Activated CD8-positive, alpha-beta memory T cell treated with anti-CD3 and anti-CD28 coated beads, Interleukin-2, amount 50 U/mL, for 24 hours (primary cell): ENCODE results near the gene MAGI2.
"Not testable (repeated sequence)": the region's sequence is repeated elsewhere in the genome, so short reads cannot be mapped to it uniquely, and the experiment has no call there.

Experiments used
- DNase-seq: peaks from one replicate; pipeline ENCODE4 v3.0.0-alpha.2; 2020; ENCODE audit errors: extremely low read depth

The MAGI2 gene

DNA sequence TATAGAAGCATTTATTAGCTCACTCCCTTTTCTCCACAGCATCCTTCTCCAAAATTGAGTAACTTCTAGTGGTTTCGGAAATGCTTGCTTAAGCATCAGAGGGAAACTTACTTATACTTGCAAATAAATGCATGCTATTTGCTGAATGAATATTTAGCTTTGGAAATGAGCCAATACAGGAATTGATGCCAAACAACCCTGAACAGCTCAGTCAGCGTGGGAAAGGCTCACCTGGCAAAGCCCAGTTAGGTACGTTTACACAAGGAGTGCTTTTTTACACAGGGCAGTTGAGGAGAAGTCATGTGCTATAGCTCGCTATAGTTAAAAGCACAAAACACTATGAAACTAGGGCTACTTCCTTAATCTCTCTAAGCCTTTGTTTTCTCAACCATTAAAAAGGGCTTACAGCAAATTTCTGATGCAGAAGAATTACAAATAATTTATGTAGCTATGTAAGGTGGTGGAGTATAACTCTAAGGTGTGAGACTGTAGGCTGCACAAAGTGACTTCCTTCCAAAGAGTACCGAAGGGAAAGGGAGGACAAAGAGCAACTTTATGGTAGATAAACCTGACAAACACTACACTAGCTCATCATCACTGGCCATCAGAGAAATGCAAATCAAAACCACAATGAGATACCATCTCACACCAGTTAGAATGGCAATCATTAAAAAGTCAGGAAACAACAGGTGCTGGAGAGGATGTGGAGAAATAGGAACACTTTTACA is 1156.7 kb downstream of the MAGI2 start:
- DNase-seq, result no peak

DNA sequence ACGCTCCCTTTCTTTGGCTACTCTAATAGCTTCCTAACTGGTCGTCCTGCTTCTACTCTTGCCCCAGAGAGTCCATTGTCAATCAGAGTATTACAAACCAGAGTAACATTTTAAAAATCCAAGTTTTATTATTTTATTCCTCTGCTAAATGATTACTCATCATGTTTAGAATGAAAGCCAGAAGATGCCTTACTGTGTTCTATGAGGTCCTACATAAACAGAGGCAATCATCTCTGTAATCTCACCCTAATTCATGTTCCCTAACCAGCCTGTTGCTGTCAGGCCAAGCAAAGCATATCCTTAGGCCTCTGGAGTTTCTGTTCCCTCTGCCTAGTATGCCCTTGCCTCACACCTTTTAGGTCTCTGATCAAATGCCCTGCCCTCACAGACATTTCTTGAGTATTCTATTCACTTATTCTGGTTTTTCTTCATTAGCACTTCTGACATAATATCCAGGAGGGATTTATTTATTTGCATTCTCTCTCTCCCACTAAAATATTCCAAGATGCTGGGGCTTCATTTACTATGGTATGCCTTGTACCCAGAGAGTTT is 1157.3 kb downstream of the MAGI2 start:
- DNase-seq, result no peak

DNA sequence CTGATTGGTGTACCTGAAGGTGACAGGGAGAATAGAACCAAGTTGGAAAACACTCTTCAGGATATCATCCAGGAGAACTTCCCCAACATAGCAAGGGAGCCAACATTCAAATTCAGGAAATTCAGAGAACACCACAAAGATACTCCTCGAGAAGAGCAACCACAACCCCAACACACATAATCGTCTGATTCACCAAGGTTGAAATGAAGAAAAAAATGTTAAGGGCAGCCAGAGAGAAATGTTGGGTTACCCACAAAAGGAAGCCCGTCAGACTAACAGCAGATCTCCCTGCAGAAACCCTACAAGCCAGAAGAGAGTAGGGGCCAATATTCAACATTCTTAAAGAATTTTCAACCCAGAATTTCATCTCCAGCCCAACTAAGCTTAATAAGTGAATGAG is 1164.0 kb downstream of the MAGI2 start:
- not testable (repeated sequence) for DNase-seq

DNA sequence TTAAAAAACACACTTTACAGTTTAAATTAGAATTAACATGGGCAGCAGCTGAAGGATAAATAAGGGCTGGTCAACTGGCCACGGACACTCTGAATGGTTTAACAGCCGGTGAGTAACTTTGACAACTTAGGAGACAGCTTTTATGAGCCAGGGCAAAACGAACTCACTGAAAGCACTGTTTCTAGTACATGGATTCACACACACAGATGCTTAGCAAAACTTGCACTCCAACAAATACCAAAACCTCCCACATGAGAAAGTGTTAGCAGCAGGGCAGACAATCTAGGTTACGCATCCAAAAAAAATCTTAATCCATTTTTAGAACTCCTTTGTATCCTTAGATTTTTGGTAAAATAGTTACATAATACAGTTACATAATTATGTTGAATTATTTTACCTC is 1168.5 kb downstream of the MAGI2 start:
- no peak for DNase-seq

DNA sequence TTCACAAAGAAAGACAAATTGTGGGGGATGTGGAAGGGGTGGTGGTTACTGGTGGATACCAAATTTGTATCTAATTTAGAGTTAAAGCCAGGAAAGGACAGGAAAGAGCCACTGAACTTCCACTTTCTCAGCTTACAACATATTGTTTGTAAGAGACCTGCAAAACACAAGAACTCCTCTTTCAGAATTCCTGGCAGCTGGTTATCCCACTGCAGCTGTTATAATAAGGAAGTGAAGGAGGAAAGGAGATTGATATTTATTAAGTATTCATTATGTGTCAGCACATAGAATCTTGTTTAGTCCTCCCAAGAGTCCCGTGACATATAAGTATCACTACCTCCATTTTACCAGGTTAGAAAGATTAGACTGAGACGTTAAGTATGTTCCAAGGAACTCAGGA is 1173.2 kb downstream of the MAGI2 start:
- DNase-seq, result no peak

DNA sequence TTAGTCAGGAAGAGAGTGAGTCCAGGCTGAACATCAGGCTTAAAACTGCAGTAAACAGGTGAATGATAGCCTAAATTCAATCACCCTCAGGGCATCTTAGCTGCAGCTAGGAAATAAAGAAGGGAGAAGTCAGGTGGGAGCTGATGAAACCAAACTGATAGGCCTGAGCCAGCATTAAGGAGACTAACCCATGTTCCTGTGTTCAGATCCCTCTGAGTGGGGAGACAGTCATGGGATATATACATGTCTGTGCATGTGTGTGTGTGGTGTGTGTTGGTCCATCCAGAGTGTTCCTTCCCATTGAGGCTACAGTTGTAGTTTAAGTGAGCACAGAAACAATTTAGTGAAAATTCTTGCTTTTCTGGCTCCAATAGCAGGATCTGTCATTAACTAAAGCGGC is 1174.0 kb downstream of the MAGI2 start:
- DNase-seq, result no peak

DNA sequence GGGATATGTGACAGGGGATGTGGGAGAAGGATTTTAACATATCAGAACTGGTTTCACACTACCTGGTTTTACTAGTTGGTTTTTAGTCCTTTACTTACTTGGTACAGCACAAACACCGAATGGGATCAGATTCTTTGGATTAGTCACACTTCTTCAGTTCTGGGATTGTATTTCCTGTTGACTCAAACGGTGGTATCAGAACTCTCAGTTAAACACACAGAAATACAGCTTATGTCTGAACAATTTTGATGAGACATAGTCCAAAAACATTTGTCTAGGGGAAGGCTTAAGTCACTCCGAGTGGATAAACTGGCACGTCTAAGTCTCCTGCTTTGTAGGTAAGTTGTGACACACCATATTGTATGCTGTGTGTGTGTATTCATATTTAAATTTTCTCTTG is 1174.4 kb downstream of the MAGI2 start:
- DNase-seq, result no peak

DNA sequence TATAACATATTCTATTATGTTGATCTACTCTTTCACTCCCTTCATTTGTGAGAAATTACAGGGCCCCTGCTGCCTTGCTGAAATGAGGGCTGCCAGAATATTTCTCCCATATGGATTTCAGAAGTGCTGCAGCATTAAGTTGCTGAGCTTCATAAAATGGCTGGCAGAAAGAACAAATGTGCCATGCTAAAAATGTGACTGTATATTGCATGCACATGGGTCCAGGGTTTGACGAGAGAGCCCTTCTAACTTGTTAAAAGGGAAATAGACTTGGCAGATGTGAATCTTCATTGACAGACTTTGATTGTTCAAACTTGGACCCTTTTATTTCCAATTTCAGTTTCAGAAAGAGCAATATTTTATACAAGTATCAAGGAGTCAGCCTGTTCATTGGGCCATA is 1186.3 kb downstream of the MAGI2 start:
- no peak for DNase-seq

DNA sequence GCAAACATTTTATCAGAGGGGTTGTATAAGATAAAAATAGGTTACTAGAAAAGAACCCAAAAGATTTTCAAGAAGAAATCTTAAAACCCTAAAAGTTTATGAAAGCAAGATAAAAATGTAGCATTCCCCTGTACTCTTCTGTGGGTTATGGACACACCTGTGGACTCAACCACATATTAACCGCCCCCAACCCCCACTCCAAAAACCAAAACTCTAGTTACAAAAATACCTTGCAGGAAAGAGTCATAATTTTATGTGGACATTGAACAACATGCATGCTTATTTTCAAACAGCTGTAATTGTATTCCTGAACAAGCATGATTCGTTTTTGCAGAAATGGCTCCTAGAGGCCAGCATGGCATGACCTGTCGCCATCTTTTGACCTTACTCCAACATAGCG is 1188.0 kb downstream of the MAGI2 start:
- no peak for DNase-seq

DNA sequence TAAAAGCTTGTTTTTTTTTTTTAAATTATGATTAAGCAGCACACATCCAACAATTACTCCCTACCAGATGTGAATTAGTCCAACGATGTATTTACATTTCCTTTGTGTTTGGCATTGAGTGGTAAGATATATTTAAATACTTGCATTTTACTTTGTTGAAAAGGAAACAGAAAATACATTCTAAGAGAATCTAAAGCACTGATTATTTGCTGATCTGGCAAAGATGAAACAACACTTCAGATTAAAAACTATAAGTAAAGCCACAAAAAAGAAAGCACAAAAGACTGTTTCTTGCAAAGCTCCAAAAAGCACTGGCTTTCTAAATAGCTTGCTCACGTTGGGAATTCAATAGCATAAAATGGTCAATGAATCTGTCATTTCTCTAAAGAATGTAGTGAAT is 1188.4 kb downstream of the MAGI2 start:
- no peak for DNase-seq

DNA sequence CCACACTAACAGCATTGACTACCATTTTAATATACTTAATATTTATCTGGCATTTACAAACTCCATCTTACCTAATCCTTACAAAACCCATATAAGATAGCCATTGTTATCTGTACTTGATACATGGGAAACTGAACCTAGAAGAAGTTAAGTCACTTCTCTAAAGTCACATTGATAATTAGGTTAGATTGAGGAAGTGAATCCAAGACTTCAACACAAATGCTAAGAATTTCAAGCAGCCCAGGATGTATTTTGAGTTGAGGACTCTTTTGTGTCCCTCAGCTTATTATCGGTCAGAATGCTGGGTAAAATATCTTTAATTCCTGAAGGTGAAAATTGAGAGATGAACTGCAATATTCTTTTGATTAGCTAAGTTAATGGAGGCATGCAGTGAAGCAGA is 1189.4 kb downstream of the MAGI2 start:
- DNase-seq, result no peak

DNA sequence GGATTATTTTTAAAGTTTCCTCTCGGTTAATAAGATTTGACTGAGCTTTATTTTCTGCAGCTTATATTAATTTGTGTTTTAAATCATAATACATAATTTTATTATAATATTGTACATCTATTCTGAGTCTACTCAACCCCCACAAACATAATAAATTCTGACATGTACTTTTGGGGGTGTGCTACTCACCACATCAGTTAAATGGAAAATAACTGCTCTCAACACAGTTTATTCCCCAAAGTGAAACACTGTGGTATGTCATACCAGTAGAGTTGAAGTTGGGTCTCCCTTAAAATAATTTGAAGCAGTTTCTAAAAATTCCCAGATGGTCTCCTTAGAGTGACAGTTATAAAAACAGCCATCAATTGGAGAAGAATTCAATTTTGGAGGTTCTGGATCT is 1191.7 kb downstream of the MAGI2 start:
- DNase-seq, result no peak

DNA sequence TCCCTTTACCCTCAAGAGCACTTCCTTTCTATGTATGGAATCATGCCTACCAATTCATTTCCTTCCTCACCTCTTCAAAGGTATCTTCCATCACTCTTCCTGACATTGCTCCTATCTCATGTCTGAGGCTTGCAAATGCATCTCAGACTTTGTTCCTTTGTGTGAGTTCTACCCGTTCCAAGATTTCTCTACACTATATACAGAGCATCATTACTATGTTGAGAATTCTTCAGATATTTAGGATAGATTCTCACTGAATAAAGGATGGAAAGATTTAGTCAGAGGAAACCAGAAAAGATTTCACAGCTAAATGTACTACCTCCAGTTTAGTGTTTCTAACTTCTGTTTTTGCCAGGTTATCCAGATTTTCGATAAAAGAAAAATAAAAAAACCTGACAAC is 1192.2 kb downstream of the MAGI2 start:
- no peak for DNase-seq

DNA sequence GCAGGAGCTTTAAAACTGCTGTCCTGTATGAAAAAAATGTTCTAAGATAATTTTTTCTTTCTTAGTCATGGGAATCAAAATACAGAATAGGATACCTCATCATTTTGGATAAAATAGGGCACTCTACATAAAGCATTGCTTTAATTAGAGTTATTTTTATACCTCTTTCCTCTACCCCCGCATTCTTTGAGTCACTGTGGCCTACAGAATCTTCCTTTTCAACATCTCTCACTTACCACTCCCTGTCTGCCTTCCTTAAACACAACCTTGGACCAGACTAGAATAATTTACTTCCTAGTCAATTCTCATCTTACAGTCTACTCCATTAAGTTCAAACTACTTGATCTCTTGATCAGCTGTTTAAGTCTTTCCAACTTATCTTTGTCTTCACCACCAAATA is 1192.6 kb downstream of the MAGI2 start:
- DNase-seq, result no peak

DNA sequence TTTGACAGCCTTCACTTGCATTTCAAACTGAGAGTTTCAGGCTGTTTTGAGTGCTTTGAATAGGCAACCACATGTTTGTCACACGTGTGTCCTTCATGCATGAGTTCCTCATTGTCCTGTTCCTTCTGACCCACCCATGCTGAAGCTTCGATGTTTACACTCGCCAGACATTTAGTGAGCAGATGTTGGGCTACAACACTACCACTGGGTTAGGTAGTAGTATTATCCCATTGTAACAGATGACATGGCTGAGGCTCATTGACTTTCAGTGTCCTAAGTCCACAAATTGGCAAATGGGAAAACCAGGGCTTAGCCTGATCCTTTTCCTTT is 1198.8 kb downstream of the MAGI2 start:
- no peak for DNase-seq

DNA sequence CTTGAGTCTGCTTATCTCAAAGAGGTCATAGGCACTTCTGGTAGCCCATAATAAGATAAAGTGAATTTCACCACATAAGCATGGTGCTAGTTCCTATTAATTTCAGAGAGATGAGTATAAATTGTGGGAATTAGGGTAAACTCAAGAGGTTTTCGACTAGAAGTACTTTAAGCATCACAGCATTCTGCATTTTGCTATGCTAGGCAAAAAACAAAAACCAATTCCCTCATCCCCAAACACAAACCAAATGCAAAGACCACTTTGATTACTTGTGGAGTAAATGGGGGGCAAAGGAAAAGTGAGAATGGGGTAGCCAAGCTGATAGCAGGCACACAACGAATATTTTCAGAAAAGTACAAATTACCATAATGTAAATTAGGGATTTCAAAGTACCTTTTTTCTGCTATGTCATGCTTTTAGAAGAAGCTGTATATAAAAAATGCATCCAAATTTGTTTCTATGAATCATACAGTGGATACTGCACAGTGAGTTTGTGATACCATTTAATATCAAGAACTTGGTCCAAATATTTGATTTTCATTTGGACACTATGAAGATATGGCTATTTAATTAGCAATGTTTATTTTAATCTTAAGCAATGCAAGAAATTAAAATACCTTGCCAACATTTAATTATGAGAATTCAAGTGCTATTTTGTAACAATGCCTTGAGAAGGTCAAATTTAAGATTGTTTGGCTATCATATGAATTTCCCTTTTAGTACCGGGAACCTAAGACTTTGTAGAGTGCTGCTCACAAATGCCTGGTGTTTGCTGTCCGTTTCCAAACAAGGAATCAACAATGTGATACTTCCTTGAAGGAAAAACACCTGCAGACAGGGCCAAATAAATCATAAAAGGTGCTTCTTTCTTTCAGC is 1199.4 kb downstream of the MAGI2 start:
- no peak for DNase-seq

DNA sequence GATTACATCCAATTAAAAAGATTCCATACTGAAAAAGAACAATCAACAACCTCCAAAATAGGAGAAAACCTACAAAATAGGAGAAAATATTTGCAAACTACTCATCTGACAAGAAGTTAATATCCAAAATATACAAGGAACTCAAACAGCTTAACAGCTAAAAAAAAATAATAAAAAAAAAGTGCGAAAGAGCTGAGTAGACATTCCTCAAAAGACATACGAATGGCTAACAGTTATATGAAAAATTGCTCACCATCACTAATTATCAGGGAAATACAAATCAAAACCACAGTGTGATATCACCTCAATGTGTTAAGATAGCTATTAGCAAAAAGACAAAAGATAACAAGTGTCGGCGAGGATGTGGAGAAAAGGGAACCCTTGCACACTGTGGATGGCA is 1204.6 kb downstream of the MAGI2 start:
- no peak for DNase-seq

DNA sequence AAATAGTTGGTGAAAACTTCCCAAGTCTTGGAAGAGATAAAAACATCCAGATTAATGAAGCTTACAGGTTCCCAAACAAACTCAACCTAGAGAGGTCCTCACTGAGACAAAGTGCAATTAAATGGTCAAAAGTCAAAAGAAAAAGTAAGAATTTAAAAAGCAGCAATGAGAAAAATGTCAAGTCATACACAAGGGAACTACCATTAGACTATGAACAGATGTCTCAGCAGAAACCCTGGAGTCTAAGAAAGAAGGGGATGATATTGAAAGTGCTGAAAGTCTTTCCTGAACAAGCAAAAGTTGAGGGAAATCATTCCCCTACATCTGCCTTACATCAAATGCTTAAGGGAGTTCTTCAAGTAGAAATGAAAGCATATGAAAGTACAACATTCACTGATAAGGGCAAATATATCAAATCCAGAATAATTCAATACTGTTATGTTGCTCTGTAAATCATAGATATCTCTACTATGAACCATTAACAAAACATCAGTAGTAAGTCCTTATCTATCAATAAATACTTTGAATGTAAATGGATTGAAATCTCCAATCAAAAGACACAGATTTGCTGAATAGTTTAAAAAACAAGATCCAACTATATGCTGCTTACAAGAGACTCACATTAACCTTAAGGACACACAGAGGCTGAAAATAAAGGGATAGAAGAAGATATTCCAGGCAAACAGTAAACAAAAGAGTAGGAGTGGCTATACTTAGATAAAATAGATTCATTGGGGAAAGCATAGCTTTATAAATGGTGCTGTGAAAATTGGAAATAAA is 1205.4 kb downstream of the MAGI2 start:
- no peak for DNase-seq

DNA sequence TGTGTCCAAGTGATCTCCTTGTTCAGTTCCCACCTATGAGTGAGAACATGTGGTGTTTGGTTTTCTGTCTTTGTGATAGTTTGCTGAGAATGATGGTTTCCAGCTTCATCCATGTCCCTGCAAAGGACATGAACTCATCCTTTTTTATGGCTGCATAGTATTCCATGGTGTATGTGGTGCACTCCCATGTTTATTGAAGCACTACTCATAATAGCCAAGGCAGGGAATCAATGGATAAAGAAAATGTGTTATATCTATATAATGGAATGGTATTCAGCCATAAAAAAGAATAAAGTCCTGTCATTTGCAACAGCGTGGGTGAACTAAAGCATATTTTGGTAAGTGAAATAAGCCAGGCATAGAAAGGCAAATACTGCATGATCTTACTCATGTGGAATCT is 1213.3 kb downstream of the MAGI2 start:
- not testable (repeated sequence) for DNase-seq

DNA sequence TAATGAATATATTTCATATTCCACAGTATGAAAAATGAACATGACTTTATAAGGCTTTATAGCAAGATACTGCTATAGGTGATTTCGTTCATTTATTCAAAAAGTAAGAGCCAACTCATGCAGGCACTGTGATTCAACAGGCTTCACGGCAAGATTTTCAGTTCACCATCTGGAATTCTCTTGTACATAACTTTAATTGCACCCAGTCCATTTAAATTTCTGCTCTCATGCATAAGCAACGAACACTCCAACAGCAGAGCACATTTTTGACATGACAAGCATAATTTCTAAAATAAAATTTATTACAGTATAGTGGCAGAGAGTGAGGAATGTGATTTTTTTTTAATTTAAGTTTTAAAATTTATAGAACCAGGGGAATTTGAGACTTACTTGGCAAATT is 1218.8 kb downstream of the MAGI2 start:
- DNase-seq, result no peak

DNA sequence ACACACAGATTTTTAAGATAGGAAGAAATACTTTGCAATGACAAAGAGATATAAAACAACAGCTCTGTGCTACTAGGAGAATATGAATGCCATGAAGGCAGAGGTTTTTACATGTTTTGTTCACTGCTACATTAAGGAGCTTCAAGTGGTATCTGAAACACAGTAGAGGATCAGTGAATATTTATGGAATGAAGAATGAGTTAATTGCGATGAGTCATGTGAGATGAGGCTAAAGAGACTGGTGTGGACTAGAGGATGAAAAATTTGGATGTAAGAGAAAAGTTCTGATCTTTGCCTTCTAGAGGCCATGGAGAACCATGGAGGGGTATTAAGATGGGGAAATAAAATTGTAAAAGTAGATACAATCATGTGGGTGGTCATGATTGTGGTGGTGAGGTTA is 1220.7 kb downstream of the MAGI2 start:
- no peak for DNase-seq

DNA sequence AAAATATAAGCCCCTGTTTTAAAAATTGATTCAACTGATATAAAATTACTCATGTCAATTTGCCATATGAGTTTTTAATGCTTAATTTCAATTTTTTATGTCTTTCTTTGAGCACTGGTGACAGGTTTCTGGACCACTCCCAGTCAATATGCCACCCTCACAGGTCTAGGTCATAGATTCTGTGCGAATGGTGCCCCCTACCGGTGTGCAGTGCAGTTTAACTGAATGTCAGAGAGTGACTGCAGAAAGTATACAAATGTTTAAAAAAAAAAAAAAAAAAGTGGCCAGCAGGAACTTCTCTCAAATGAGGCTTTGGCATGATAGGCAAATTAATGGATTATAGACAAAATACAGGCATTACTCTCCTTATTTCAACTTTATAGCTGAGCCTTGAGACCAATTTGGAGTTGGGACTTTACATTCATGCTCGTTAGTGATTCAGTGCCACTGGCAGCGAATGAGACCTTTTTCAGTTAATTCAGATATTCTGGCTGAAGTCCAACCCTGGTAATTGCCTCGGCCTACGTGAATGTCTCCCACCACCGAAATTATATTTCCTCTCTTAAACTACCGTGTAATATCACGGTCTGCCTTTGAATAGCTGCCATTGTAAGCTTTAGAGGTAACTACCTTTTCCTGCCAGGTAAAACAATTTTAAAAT is 1227.3 kb downstream of the MAGI2 start:
- DNase-seq, result no peak
